HG02759 (cell line): ENCODE measurements around the gene ATXN7L3B.

Source experiments
- ATAC-seq: cut with Tn5 transposase; IDR thresholded peaks from one replicate; pipeline ENCODE4 v1.9.1; 2021; ENCODE audit warnings: mild to moderate bottlenecking, moderate library complexity; ENCODE audit not compliant: unreplicated experiment

The ATXN7L3B gene

DNA sequence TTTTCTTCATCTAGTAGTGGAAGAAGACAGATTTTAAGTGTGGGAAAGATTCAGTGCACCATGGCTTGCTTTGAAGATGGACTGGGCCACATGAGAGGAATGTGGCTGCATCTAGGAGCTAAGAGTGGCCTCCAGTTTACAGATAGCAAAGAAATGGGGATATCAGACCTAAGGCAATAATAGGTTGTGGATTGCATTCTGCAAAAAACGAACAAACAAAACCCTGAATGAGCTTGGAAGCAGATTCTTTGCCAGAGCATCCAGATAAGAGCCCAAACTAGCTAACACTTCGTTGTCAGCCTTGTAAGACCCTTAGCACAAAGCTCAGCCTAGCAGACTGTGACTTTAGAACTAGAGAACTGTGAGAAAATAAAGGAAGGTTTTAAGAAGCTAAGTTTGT, 9.6 kb downstream of the ATXN7L3B start:
- ATAC-seq = no peak

- no peak for ATAC-seq
These were observed 13.7 kb downstream of the ATXN7L3B start for GRCh38 chr12:74551291-74551690.

DNA sequence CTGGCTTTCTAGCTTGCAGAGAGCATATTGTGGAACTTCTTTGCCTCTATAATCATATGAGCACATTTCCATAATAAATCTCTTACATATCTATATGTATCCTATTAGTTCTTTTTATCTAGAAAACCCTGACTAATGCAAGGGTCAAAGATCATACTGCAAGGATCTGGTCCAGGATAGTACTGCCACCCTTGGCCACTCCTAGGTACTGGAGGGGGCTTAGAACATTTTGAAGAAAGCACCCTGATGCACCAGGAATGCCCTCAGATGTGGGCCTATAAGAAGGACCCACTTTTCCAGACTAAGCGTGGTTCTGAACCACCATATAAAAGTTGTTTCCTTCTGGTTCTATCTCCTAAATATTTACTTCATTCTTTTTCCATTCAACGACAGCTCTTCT, 14.6 kb downstream of the ATXN7L3B start:
- ATAC-seq = no peak

GRCh38 chr12:74559728-74560127, 22.1 kb downstream of the ATXN7L3B start:
- ATAC-seq = no peak

DNA sequence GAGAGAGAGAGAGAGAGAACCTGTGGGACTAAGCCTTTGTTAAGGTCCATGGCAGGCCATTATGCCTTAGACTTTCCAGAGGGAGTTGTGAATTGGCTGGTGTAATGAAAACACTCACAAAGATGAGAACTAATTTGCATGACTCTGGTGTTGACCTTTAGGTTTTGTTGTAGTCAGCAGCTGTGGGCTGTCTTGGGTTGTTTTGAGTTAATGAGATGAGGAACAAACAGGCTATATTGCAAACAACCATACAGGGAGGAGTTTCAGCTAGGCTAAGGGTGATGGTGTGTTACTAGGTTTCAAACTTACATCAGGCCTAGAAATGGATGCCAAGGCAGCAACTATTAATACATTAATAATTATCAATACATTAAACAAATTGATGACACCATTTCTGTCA, 26.3 kb downstream of the ATXN7L3B start:
- ATAC-seq = no peak

GRCh38 chr12:74578486-74578885, 40.9 kb downstream of the ATXN7L3B start:
- ATAC-seq = no peak

DNA sequence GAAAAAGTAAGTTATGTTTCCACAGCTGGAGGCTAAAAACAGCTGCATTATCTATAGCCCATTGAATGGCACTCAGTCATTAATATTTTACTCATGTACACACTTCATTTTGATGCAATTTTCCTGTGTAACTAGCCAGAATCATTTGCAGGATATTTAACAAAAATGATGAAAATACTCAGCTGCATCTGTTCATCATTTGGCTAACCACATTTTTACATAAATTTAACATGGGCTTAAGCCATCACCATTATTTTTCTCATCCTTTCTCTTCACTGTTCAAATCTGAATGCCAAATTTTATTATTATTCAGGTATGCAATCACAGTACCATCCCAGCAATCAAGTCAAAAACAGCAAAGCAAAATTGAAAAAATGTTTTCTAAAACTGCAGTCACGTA, 41.8 kb downstream of the ATXN7L3B start:
- no peak for ATAC-seq

- no peak for ATAC-seq
These were observed 42.3 kb downstream of the ATXN7L3B start for GRCh38 chr12:74579981-74580380.

GRCh38 chr12:74581439-74581838, 43.8 kb downstream of the ATXN7L3B start:
- ATAC-seq = no peak

DNA sequence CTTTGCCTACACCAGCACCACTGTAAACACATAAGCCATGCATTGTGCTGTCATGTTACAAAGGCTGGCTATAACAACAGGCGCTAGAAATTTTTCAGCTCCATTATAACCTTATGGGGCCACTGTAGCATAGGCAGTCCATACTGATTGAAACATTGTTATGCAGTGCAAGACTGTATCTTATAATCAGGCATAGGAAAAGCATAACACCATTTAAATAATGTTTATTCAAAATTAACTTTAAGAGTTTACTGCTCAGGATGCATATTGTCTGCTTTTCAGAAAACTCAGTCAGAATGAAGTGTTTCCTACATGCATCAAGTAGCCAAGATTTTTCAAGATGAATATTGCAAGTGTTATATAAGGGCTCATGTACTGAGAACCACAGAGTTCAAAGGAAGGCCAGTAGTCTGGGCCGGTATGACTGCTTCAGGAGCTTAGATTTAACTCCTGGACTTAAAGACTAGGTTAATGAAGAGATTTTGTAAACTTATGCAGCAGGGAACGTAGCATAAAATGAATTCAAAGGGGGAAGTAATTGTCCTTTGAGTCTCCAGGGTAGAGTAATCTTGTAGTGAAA, 46.9 kb downstream of the ATXN7L3B start:
- no peak for ATAC-seq

- no peak for ATAC-seq
These were observed 48.6 kb downstream of the ATXN7L3B start for GRCh38 chr12:74586251-74586650.
